Measurements from ENCODE around the gene ARSG. TPM values are rescaled to one million over a fixed set of nuclear protein-coding genes. Genes with fewer than 3 reads are reported as not detected.
"Not testable (repeated sequence)": the region's sequence is repeated elsewhere in the genome, so short reads cannot be mapped to it uniquely, and the experiment has no call there.

The ARSG gene
- total RNA-seq, 1 experiment from 2014 or later = 9.3 TPM

- no peak for DNase-seq (ENCODE audit: low read depth)
These were observed 37.4 kb downstream of the ARSG start for GRCh38 chr17:68328676-68329075.

GRCh38 chr17:68329331-68329730 is 38.0 kb downstream of the ARSG start:
- no peak for DNase-seq (ENCODE audit: low read depth)

- not testable (repeated sequence) for DNase-seq (ENCODE audit: low read depth)
These were observed 40.6 kb downstream of the ARSG start for GRCh38 chr17:68331932-68332331.

GRCh38 chr17:68334393-68334792 is 43.1 kb downstream of the ARSG start:
- no peak for DNase-seq (ENCODE audit: low read depth)

GRCh38 chr17:68341482-68341881 is 50.2 kb downstream of the ARSG start:
- DNase-seq (ENCODE audit: low read depth) = no peak

- no peak for DNase-seq (ENCODE audit: low read depth)
These were observed 52.7 kb downstream of the ARSG start for GRCh38 chr17:68343976-68344375.

- DNase-seq (ENCODE audit: low read depth) = peak; percentile 45
These were observed 53.4 kb downstream of the ARSG start for GRCh38 chr17:68344701-68345136.

GRCh38 chr17:68346448-68346847 is 55.2 kb downstream of the ARSG start:
- no peak for DNase-seq (ENCODE audit: low read depth)

- DNase-seq (ENCODE audit: low read depth) = no peak
These were observed 56.1 kb downstream of the ARSG start for GRCh38 chr17:68347380-68347779.

- no peak for DNase-seq (ENCODE audit: low read depth)
These were observed 57.9 kb downstream of the ARSG start for GRCh38 chr17:68349157-68349556.

- peak; percentile 24 for DNase-seq (ENCODE audit: low read depth)
These were observed 60.1 kb downstream of the ARSG start for GRCh38 chr17:68351395-68351794.

GRCh38 chr17:68352041-68352440 is 60.7 kb downstream of the ARSG start:
- DNase-seq (ENCODE audit: low read depth) = no peak

- DNase-seq (ENCODE audit: low read depth) = not testable (repeated sequence)
These were observed 61.4 kb downstream of the ARSG start for GRCh38 chr17:68352671-68353070.

GRCh38 chr17:68353111-68353521 is 61.8 kb downstream of the ARSG start:
- no peak for DNase-seq (ENCODE audit: low read depth)

GRCh38 chr17:68354311-68354710 is 63.0 kb downstream of the ARSG start:
- DNase-seq (ENCODE audit: low read depth) = not testable (repeated sequence)

GRCh38 chr17:68355108-68355507 is 63.8 kb downstream of the ARSG start:
- DNase-seq (ENCODE audit: low read depth) = not testable (repeated sequence)

GRCh38 chr17:68356520-68356919 is 65.2 kb downstream of the ARSG start:
- DNase-seq (ENCODE audit: low read depth) = peak; percentile 40

- no peak for DNase-seq (ENCODE audit: low read depth)
These were observed 65.7 kb downstream of the ARSG start for GRCh38 chr17:68356949-68357455.

- no peak for DNase-seq (ENCODE audit: low read depth)
These were observed 66.6 kb downstream of the ARSG start for GRCh38 chr17:68357886-68358285.

GRCh38 chr17:68359791-68360535 is 68.7 kb downstream of the ARSG start:
- DNase-seq (ENCODE audit: low read depth) = no peak

- no peak for DNase-seq (ENCODE audit: low read depth)
These were observed 74.2 kb downstream of the ARSG start for GRCh38 chr17:68365469-68365868.

GRCh38 chr17:68368387-68368786 is 77.1 kb downstream of the ARSG start:
- peak; percentile 54 for DNase-seq (ENCODE audit: low read depth)

GRCh38 chr17:68375566-68375965 is 84.3 kb downstream of the ARSG start:
- DNase-seq (ENCODE audit: low read depth) = no peak

- not testable (repeated sequence) for DNase-seq (ENCODE audit: low read depth)
These were observed 84.9 kb downstream of the ARSG start for GRCh38 chr17:68376178-68376577.

Measured in Daoy (cell line).